GM19023 (cell line): ENCODE results near the gene ZNF516.

Source experiments
- ATAC-seq: cut with Tn5 transposase; IDR thresholded peaks from one replicate; pipeline ENCODE4 v1.9.1; 2021; ENCODE audit warnings: mild to moderate bottlenecking, moderate library complexity; ENCODE audit not compliant: unreplicated experiment

ZNF516 gene

GRCh38 chr18:76368976-76369375 is 126.1 kb downstream of the ZNF516 start:
- no peak for ATAC-seq

GRCh38 chr18:76368271-76368670 is 126.8 kb downstream of the ZNF516 start:
- ATAC-seq = no peak

- ATAC-seq = no peak
Measured at GRCh38 chr18:76367168-76368125, 127.6 kb downstream of the ZNF516 start.

- no peak for ATAC-seq
Measured at GRCh38 chr18:76365561-76365960, 129.5 kb downstream of the ZNF516 start.

- peak; percentile 90 for ATAC-seq
Measured at GRCh38 chr18:76364282-76365259, 130.5 kb downstream of the ZNF516 start.

GRCh38 chr18:76363436-76364120 is 131.5 kb downstream of the ZNF516 start:
- no peak for ATAC-seq

GRCh38 chr18:76362676-76363075 is 132.4 kb downstream of the ZNF516 start:
- no peak for ATAC-seq

- ATAC-seq = no peak
Measured at GRCh38 chr18:76361219-76361618, 133.8 kb downstream of the ZNF516 start.

GRCh38 chr18:76359909-76360308 is 135.1 kb downstream of the ZNF516 start:
- no peak for ATAC-seq

GRCh38 chr18:76358774-76359173 is 136.3 kb downstream of the ZNF516 start:
- ATAC-seq = no peak

- ATAC-seq = no peak
Measured at GRCh38 chr18:76357585-76358260, 137.3 kb downstream of the ZNF516 start.

- ATAC-seq = no peak
Measured at GRCh38 chr18:76357174-76357573, 137.9 kb downstream of the ZNF516 start.

GRCh38 chr18:76356666-76357065 is 138.4 kb downstream of the ZNF516 start:
- no peak for ATAC-seq

- no peak for ATAC-seq
Measured at GRCh38 chr18:76354348-76354747, 140.7 kb downstream of the ZNF516 start.

GRCh38 chr18:76353500-76353899 is 141.5 kb downstream of the ZNF516 start:
- no peak for ATAC-seq

GRCh38 chr18:76353046-76353445 is 142.0 kb downstream of the ZNF516 start:
- no peak for ATAC-seq

GRCh38 chr18:76351961-76352581 is 143.0 kb downstream of the ZNF516 start:
- ATAC-seq = no peak

GRCh38 chr18:76350134-76351025 is 144.7 kb downstream of the ZNF516 start:
- no peak for ATAC-seq
